ENCODE data around the gene FAM98B.

The FAM98B gene

DNA sequence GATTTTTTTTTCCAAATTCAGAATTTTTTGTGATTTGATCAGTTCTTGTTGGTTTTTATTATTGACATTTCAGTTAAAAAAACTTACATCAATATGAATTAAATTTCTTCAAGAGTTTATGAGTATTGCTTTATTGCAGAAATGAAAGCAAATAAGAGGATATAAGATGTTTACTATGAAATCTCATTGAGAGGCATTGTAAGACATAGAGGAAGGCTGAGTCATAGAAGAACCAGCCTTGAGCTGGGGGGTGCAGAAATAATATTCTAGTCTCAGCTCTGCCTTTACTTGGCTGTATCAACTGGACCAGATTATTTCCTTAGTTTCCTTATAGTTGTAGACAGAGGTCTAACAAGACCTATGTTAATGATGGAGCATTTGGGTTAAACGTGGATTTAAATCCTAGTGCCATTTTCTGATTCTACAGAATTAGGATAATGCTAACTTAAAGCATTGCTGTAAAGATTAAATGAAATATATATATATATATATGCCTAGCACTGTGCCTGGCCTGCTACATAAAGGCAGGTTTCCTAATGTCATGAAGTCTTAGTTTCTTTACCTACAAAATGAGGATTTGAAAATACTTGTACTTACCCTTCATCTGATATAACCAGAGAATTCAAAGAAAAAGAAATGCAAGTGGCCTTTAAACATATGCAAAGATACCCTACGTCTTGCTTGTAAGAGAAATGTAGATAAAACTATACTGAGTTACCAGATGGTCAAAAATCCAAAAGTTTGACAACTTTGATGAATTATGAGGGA is 7.3 kb downstream of the FAM98B start:
- peak; percentile 35 for DNase-seq

DNA sequence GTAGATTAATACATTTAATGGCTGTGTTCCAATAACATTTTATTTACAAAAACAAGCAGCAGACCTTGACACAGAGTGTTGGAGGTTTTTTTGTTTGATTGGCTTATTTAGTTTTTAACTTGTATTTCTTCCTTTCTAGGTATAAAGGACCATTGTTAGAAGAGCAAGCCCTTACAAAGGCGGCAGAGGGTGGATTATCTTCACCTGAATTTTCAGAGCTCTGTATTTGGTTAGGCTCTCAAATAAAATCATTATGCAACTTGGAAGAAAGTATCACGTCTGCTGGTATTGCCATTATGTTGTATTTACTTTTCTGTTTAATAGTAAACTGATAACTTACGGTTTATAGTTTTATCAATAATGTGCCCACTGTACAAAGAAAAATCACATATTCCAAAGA is 10.0 kb downstream of the FAM98B start:
- DNase-seq = no peak

DNA sequence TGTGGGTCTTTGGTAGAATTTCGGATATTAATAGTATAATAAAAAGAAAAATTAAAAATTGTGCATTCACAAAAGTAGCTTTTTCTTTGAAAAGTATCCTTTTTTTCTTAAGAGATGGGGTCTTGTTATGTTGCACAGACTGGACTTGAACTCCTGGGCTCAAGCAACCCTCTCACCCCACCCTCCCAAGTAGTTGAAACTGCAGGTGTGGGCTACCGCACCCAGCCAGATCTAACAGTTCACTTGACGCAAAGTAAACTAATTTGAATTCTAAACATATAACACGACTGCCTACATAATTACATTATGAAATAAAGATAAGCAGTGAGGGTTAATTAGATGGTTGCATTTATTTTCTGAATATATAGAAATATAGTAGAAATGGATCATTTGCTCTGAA is 10.7 kb downstream of the FAM98B start:
- no peak for DNase-seq

DNA sequence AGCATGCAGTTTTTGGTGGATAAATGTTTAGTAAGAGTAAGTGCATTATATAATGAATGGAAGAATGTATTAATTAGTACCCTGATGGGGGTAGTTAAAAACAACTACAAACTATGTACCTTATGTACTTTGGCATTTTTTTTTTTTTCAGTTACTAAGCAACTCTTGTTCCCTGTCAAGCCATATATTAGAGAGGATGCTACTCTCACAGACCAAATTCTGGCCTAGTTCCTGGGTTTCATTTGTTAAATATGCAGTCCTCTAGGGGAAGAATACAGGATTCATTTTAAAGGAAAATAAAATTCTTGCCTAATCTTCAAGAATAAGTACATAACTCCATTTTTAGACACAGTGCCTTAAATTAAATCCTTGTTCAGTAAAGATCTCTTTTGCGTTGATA is 16.9 kb downstream of the FAM98B start:
- no peak for DNase-seq

DNA sequence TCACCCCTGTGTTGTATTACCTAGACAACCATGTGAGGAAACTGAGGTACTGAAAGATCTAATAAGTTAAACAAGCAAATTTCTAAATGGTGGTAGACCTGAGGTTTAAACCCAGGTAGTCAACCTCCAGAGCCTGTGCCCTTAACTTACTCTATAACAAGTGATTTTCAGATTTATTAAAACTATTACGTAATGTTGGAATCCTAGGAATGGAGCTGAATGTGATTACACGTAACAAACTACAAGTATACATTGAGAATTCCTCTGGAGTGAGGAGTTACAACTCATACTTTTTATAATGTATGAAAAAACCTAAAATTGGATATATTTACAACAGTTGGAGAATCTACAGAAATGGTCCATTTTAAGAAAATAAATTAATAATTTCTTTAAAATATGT is 18.0 kb downstream of the FAM98B start:
- peak; percentile 32 for DNase-seq

DNA sequence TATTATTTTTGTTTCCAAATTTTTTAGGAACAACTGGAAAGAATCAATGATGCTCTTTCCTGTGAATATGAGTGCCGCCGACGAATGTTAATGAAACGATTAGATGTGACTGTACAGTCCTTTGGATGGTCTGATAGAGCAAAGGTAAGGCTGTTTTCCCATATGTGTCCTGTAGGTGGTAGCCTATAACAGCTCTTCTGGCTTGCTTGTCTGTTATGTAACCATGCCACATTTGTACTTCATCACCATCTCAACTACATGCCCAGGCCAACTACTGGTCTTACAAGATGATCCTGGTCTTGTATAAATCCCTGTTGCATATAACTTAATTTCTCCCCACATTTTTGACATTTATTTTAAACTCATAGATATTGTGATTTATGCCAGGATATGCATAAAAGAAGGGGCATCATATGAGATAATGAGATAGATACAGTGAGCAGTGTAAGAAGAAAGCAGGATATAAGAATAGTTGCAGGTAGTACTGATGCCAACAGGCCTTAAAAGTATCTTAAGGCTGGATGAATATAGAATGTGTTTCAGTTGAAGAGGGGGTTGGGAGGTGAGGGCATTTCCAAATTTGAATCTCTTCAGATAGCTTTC is 20.3 kb downstream of the FAM98B start:
- DNase-seq = peak; percentile 69

DNA sequence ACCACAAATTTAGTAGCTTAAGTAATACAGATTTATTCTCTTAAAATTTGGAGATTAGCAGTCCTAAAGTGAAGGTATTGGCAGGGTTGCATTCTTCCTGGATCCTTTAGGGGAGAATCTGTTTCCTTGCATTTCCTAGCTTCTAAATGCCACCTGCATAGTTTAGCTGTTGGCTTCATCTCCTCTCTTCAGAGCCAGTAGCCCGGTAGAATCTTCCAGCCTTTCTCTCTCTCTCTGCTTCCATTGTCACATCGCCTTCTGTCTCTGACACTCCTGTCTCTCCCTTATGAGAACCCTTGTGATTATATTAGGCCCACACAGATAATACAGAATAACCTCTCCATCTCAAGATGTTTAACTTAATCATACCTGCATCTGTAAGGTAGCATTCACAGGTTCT is 21.4 kb downstream of the FAM98B start:
- DNase-seq = no peak

DNA sequence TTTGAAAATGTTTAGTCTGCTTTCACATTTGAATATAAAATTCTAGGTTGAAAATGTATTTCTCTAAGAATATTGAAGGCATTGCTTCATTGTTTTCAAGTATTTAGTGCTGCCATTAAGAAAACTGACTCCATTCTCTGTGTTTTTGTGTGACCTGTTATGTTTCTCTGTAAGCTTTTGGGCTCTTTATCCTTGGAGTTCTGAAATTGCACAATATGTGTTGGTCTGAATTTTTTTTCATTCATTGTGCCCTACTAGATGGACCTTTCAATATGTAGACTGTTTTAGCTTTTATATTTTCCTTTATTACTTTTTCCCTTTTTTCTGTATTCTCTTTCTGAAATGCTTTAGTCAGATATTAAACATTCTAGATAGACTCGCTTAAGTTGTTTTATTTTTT is 22.2 kb downstream of the FAM98B start:
- no peak for DNase-seq

DNA sequence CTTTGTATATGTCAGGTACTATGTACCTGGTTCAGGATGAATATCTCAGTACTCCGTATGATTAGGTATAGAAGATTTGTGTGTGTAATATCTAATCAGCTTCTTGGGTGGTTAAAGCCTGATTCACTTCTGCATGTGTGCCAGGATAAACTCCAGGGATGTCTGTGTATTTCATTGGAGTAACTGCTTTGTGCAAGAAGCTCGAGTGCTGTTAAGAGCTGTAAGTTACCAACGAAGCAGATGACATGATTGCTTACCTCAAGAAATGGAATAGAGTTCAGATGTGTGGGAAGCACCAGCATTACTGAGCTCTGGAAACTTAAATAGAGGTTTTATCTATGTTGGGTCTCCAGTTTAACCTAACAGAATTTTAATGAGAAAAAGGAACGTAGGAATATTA is 23.7 kb downstream of the FAM98B start:
- no peak for DNase-seq

DNA sequence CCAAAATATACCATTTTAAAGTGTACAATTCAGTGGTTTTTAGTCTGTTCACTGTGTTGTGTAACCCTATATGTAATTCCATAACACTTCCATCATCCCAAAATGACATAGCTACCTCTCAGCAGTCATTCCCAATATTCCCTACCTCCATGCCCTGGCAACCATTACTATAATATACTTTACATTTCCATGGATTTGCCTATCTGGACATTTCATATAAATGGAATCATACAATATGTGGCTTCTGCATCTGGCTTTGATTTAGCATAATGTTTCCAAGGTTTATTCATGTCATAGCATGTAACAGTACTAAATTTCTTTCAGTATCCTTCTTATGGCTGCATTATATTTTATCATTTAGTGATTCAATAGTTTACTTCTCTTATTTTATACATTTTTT is 25.3 kb downstream of the FAM98B start:
- DNase-seq = peak; percentile 72

DNA sequence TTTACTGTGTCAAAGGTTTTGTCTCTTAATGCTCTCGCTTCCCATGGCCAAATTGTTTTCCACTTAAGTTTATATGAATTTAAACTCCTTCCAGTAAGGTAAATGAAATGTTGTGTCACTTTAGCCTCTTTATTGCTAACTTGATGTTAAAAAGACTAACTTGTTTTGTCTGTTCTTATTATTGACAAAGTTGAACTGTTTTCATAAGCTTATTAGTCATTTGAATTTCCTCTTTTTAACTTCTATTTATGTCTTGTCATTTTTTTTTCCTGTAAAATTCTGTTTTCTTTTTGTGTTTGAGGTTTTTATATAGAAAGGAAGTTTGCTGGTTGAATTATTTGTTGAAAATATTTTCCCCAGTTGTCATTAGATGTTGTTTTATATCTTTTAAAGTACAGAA is 25.8 kb downstream of the FAM98B start:
- no peak for DNase-seq

DNA sequence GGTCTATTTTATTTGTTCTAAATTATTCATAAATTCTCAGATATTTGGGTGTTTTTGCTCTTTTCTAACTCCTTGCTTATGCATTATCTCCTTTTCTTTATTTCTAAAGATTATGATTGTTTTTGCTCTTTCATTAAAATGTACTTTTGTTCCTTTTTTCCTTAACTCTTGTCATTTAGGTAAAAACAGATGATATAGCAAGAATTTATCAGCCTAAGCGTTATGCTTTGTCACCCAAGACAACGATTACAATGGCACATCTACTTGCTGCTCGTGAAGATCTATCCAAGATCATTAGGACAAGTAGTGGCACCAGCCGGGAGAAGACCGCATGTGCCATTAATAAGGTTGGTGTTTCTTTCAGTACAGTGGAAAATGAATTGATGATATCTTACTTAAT is 27.2 kb downstream of the FAM98B start:
- DNase-seq = no peak

DNA sequence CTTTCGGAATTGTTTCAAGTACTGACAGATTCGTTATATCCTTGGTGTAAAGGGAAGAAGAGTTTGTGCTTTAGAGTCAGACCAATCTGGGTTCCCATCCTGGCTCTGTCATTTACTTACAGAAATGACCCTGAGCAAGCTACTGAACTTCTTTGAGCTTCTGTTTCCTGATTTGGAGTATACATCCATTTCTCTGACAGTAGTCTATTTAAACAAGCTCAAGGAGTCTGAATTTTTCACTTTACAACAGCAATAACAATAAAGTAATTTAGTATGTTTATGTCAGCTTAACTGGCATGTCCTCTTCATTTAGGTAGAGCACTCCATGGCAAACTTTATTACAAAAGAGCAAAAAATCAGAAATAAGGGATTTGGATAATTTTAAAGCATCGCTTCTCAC is 27.8 kb downstream of the FAM98B start:
- no peak for DNase-seq

DNA sequence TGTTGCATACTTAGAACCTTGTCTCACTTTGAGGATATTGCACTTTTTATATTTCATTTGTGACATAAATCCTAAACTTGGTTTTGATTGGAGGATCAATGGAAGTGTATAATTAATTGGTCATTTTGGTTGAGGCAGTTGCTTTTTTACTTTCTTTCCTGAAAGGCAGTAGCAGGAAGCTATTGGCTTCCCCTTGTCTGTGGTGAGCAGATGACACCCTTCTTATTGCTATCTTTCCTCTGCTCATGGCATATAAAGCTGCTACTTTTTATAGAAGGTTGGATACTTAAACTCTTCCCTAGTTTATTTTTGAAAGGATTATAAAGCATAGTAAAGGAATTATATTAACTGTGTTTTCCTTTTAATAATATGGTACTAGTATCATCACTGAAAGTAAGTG is 28.6 kb downstream of the FAM98B start:
- no peak for DNase-seq

DNA sequence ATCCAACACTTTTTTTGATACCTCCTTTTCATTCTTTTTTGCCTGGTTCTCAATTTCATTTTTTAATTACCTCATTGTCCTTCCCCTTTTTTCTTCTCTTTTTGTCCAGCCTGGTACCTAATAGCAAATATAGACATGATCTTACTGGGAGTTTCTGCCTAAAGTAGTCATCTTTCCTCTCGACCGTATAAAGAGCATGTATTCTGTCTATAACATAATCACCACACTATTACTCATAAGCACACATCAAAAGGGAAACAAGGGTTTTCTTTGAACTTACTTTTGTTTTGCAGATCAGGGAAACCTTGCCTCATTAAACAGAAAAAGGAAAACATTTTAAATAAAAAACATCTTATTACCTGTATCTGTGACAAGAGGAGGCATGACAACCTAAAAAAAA is 33.0 kb downstream of the FAM98B start:
- peak; percentile 13 for DNase-seq

DNA sequence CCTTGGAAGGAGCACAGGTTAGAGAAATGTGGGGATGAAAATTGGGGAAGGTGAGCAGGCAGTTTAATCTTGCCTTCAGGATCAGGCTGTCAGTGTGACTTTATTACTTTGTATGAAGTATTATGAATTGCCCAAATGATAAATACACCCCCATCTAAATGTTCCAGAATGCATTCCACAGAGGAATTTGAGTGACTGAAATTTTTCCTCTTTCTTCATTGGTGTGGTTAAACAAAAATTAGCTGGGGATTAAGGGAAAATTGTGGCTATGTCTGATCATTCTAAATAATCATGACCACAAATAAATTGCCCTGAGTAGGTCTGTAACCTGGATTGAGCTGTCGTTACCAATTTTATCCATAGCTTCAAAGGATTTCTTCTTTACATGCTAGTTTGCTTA is 33.5 kb downstream of the FAM98B start:
- peak; percentile 34 for DNase-seq

DNA sequence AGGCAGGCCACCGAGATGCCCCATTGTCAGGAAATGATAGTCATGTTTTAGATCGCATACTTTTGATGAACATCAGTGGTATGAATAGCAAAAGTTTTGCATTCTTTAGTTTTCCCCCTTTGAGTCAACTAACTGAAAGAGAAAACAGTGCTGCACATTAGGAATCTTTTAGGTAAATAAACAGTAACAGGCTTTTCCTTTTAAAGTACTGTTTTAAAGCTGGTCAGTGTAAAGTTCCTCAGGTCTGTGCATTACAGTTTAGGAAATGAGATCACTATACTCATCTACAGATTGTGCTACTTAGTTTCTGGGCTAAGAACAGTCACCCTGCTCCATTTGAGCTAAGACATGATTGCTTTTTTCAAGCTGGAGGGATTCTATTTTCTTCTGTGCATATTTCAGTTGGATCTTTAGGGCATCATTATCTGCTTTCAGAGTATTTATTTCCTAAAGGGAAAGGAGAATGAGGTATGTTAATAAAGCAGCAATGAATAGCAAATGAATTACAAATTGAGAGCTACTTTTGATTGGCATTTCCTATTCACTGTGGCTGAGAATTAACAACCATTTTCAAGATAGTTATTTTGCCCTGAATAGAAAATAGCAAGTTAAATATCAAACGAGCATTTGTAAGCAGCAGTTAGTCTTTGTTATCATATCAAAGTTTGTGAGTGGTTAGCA is 36.5 kb downstream of the FAM98B start:
- peak; percentile 77 for DNase-seq

DNA sequence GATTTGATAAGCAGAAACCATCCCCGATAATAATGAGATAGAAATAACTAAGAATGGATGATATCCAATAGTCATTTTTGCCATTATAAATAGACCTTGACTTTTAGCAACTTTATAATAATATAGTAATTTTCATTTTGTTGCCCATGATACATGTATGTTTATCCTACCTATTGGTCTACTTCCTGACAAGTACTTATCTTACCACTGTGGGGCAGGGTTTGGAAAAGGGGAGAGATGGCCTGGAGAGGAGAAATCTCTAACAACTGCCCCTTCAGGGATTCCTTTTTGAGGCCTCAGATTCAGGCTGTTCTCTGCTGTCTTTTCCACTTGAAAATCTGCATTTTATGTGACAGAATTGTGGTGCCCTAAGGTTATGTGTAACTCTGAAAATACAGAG is 42.2 kb downstream of the FAM98B start:
- DNase-seq = no peak

DNA sequence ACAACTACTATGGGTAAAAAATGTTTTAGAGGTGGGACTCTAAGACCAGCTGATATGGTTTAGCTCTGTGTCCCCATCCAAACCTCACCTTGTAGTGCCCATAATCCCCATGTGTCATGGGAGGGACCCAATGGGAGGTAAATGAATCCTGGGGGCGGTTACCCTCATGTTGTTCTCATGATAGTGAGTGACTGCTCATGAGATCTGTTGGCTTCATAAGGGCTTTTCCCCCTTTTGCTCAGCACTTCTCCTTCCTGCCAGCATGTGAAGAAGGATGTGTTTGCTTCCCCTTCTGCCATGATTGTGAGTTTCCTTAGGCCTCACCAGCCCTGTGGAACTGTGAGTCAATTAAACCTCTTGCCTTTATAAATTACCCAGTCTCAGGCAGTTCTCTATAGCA is 45.7 kb downstream of the FAM98B start:
- no peak for DNase-seq

DNA sequence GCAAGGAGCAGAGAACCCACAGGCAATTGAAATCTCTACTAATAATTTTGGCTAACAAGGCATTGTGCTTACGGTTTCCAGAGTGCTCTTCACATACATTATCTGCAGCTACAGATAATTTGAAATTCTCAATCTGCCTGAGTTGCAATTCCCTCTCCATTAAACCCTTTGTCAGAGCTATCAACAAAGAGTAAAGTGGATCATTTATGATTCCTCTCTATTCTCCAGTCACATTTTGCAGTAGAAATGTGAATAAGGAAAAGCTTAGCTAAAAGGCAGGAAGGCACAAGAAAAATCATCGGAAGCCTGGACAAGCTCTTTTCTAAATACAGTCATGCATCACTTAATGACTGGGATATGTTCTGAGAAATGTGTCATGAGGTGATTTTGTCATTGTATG is 49.6 kb downstream of the FAM98B start:
- no peak for DNase-seq

DNA sequence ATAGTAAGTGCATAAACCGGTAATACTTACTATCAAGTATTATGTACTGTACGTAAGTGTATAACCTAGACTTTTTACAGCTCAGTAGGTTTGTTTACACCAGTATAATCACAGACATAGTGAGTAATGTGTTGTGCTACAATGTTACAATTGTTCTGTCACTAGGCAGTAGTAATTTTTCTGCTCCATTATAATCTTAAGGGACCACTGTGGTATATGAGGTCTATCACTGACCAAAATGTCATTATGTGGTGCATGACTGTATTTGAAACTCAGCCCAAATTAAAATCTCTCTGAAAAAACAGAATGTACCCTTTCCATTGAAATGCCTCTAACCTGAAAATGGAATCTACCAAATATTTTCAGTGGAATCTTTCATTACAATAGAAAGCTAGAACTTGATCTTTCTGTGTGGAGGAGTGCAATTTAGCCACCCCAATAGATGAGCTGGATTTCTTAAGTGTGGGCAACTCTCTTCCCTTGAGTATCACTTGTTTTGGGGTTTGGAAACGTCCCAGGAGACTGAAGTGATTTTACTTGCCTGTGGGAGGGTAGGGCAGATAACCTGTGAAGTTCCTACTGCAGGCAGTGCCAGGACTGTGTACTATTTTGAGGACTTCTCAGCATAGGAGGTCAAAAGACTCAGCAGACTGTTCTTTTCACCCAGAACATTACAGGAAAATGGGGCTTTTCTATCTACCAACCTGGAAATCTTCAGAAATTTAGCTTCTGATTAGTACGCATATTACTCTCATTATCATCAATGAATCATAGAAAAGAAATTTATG is 50.9 kb downstream of the FAM98B start:
- no peak for DNase-seq

DNA sequence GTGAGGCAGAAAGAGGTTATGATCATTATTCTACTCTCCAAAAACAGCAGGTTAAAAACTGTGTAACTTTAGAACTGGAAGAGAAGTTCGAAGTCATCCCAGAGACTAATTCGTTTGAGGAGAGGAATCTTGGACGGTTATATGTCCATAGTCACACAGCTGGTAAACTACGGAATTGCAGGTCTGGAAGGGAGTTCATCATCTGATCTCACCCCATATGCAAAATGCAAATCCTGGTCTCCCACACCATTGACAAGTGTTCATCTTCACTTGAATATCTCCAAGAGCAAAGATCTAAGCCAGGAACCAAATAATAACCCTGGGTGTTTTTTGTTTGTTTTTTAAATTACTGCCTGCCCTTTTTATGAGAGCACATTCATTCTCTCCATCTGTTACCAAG is 53.1 kb downstream of the FAM98B start:
- no peak for DNase-seq

DNA sequence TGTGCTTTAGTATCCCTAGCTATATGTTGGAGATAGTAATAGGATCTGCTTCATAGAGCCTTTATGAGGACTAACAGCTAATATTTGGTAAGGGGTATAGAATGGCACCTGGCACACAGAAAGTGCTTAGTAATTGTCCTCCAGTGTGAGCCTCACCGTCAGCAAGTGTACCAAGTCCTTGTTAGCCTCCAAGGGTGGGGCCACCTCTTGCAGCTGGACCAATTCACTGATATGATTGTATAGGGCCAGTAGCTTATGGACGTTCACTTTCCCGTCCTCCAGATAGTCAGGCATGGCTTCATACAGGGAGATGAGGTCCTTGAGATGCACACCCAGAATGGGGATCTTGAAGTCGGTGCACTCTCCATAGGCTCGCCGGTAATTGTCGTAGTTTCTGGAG is 53.6 kb downstream of the FAM98B start:
- no peak for DNase-seq

DNA sequence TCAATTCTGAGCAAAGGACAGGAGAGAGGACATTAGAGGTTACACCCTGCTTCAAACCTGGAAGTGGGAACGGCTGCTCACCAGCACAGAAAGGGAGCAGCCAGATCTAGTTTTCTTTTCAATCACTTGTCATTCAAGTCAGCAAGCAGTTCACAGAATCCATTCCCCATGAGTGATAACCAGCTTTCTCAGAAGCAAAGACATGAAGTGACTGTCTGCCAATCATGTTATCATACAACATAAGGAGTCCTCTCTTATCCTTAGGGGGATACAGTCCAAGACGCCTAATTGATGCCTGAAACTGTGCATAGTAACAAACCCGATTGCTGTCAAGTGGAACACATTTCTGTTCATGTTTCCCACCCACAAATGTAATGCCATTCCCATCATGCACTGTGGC is 54.7 kb downstream of the FAM98B start:
- DNase-seq = no peak
